Kasumi-1 (cell line): ENCODE data around the gene SLC35B4.

Source experiments
- DNase-seq, 2 experiments: peaks; one replicate each; lab custom pipeline; 2025; lab: John Stamatoyannopoulos, UW

SLC35B4 gene, protein sequence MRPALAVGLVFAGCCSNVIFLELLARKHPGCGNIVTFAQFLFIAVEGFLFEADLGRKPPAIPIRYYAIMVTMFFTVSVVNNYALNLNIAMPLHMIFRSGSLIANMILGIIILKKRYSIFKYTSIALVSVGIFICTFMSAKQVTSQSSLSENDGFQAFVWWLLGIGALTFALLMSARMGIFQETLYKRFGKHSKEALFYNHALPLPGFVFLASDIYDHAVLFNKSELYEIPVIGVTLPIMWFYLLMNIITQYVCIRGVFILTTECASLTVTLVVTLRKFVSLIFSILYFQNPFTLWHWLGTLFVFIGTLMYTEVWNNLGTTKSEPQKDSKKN

GRCh38 chr7:134316539-134317344 is at the start of gene SLC35B4:
Gene SLC35B4, minus strand, starts transcription at chr7:134316930. Its CDS starts 179 bp downstream, at chr7:134316751.
- DNase-seq: peak; percentile 97

- DNase-seq: no peak
Observed at GRCh38 chr7:134366481-134366880, 49.8 kb upstream of the SLC35B4 start.

DNA sequence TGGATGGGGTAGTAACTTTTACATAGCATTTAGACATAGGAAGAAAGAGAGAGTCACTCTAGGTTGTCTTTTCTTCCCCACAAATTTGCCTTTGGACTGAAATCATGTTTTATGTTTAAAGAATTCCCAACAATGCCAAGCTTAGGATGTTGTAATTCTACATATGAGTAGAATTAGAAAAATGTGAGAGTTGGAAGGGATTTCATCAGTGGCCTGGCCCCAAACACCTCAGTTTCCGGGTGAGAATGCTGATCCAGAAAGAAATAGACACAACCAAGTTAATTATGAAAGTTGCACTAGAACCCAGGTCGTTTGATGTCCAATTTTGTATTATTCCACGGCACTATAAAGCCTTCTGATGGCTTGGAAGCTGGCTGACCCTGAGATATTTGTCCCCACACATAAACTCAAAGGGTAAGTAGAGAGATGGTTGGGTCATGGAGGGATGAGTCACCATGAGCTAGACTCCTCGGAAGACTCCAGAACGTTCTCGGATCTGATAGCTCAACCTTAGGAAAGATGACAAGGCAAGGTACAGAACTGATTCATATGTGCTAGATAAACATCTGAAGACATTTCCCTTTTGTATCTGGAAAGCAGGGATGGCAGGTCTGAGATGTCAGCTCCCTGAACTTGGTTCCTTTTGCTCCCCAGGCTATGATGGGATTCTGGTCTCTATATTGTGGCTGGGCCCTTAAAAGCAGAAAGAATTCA is 48.8 kb upstream of the SLC35B4 start:
- DNase-seq: no peak

DNA sequence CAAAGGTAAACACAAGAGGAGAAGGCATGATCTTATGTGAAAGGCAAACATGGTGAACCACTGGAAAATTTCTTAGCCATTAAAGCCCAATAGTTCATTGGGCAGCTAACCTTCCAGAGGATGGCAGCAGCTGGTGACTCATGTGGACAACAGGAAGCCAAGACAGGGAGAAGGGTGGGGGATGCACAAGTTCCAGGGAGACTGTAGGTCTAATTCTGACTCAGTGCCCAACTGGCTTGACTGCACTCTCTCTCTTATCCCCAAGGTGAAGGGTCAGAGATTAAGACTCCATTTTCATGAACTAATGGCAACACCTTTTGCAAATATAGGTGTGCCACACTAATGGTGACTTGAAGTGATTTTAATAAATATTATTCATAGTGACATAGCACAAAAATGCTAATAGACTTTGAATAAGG is 47.9 kb upstream of the SLC35B4 start:
- DNase-seq: no peak

- no peak for DNase-seq
Observed at GRCh38 chr7:134362587-134363483, 46.1 kb upstream of the SLC35B4 start.

- no peak for DNase-seq
Observed at GRCh38 chr7:134359787-134360432, 43.2 kb upstream of the SLC35B4 start.

GRCh38 chr7:134357486-134357885 is 40.8 kb upstream of the SLC35B4 start:
- DNase-seq: peak in 1 of 2 experiments; percentile 32

GRCh38 chr7:134356421-134356936 is 39.7 kb upstream of the SLC35B4 start:
- no peak for DNase-seq

GRCh38 chr7:134355927-134356326 is 39.2 kb upstream of the SLC35B4 start:
- no peak for DNase-seq

GRCh38 chr7:134355004-134355525 is 38.3 kb upstream of the SLC35B4 start:
- DNase-seq: no peak

DNA sequence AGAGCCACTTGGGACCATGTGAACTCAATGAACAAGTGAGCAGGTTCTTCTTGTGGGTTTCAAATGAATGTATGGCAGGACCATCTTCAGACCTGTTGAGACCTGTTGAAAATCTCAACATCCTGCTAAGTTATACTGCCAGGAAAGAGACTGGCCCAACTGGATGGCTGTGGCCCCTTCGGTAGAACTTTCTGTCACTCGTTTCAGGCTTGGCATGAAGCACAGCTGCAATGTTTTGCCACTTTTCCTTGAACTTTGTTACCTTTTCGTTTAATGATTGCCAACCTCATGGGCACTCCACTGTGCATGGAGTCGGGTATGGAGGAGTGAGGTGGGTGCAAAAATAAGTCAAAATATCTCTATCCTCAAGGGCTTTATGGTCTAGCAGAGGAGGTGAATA is 36.7 kb upstream of the SLC35B4 start:
- DNase-seq: no peak

- no peak for DNase-seq
Observed at GRCh38 chr7:134351424-134351823, 34.7 kb upstream of the SLC35B4 start.

- no peak for DNase-seq
Observed at GRCh38 chr7:134350709-134351108, 34.0 kb upstream of the SLC35B4 start.

DNA sequence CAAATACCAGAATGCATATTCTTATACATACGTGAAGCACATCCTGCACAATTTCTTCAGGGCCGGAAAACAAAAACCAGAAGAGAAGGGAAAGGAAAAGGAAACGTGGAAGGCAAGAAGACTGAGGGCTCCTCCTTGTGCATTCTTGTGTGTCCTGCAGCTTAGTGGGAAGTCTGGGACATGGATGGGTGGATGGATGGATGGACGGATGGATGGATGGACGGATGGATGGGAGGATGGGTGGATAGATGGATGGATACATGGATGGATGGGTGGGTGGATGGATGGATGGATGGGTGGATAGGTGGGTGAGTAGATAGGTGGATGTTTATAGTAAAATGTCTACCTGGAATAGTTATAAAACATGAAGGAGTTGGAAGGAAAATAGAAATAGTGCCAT is 30.8 kb upstream of the SLC35B4 start:
- DNase-seq: no peak

DNA sequence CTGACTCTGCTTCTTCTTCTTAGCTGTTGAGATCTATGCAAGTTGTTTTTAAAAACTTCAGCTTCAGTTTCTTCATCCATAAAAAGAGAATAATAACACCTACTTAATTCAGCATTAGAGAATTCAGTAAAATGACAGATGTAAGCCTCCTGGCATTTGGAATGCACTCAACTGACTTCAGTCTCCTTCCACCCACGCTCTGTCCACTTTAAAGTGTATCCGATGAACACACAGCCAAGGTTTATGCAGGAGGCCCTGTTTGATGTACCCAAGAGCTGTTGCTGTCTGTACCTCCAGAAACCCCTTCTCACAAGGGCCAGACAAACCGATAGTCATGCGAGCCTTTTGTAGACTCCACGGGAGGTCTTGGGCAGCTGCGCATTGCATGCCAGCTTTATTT is 27.1 kb upstream of the SLC35B4 start:
- no peak for DNase-seq

GRCh38 chr7:134343136-134343535 is 26.4 kb upstream of the SLC35B4 start:
- no peak for DNase-seq

DNA sequence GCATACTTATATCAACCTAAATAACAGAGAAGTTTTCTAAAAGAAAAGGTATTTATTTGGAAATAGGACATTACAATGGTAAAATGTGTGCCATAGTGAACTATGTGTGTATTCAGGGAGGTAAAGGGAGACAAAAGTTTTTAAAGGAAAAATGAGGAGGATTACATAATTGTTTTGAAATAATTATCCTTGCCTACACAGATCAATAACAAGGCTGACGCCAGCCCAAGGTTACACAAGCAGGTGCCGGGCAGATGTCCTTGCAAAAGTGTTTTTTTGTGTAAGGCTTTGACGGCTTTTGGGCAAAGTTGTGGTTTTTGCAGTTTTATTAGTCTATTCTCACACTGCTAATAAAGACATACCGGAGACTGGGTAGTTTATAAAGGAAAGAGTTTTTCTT is 22.7 kb upstream of the SLC35B4 start:
- DNase-seq: no peak

DNA sequence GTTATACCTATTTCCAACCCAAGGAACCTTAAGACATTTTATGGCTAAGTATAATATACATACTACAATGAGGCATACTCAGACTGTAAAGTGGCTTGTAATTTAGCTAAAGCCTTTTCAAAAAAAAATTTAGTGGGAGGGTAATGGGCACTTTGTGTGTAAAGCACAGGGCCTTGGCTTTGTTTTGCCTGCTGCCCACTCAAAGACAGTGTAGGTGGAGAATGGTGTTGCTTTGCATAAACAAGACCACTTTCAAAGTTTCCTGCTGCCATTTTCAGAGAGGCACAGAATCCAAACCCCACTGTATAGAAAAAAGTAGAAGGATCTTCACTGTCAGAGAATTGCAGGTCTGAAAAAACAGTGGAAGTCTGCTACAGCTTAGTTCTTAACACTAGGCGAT is 21.2 kb upstream of the SLC35B4 start:
- DNase-seq: no peak

DNA sequence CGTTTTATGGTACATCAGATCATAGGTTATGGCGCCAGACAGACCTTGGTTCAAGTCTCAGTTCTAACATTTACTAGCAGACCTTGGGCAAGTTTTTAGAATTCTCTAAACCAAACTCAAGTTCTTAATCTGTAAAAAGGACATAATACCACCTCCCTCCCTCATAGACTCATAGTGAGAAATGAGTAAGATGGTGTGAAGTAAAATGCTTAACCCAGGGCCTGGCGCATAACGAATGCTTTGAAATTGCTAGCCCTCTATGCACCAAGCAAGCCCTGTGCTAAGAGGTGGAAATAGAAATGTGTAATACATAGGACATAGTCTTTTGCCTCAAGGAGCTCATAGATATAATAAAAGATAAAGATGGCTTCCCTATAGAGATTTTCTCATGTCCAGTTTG is 17.7 kb upstream of the SLC35B4 start:
- DNase-seq: no peak

GRCh38 chr7:134333943-134334342 is 17.2 kb upstream of the SLC35B4 start:
- no peak for DNase-seq

DNA sequence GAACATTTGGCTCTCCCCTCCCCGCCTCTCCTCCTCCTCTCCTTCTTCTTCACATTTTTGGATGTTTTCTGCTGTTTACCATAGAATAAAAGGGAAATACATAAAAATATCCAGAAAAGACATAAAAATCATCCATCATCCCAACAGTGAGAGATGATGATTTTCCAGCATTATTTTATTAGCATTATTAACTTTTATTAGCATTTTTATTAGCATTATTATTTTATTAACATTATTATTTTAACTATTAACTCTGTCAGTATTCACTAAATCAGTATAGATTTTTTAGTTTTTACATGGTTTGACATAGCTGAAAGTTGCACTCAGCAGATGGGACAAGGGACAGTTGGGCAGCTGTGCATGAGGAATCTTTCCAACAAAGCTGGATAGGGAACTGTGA is 16.2 kb upstream of the SLC35B4 start:
- DNase-seq: no peak
